HepG2 (cell line): Measurements from ENCODE around the gene SUMO4. TPM values are rescaled to one million over a fixed set of nuclear protein-coding genes. Genes with fewer than 3 reads are reported as not detected.

Experiments used
- CBX1 ChIP-seq: IDR thresholded peaks from one replicate; pipeline ENCODE4 v1.6.1; 2016; ENCODE audit warnings: antibody characterized with exemption, low read depth
- ELF3 ChIP-seq: IDR thresholded peaks from 2 replicates; pipeline ENCODE4 v1.6.1; 2016; ENCODE audit warnings: missing genetic modification reagents, missing compliant biosample characterization
- ESRRA ChIP-seq: sonication (generic); formaldehyde crosslinking; IDR thresholded peaks from 2 replicates; pipeline ENCODE4 v1.5.1; 2020; ENCODE audit warnings: mild to moderate bottlenecking, low read depth, missing genetic modification reagents
- JUND ChIP-seq: sonication (generic); formaldehyde crosslinking; IDR thresholded peaks from 2 replicates; pipeline ENCODE4 v1.8.0; 2022; ENCODE audit warnings: mild to moderate bottlenecking, missing genetic modification reagents
- MED1 ChIP-seq: sonication (generic); formaldehyde crosslinking; IDR thresholded peaks from 2 replicates; pipeline ENCODE4 v1.4.0; 2020; ENCODE audit warnings: missing genetic modification reagents
- MXI1 ChIP-seq: IDR thresholded peaks from 3 replicates; pipeline ENCODE4 v1.6.1; 2012; ENCODE audit warnings: low read depth, low read length, inconsistent platforms, borderline replicate concordance
- SP4 ChIP-seq: sonication (generic); formaldehyde crosslinking; IDR thresholded peaks from 2 replicates; pipeline ENCODE4 v1.8.1; 2023; ENCODE audit warnings: mild to moderate bottlenecking, missing genetic modification reagents
- STAT5B ChIP-seq: sonication (generic); formaldehyde crosslinking; IDR thresholded peaks from 2 replicates; pipeline ENCODE4 v1.4.0; 2020; ENCODE audit warnings: missing genetic modification reagents
- TBL1XR1 ChIP-seq: fragments of 150-350 bp; IDR thresholded peaks from 2 replicates; pipeline ENCODE4 v1.6.1; 2014; ENCODE audit warnings: borderline replicate concordance, low read length; ENCODE audit not compliant: partially characterized antibody
- ZNF17 ChIP-seq: sonication (generic); formaldehyde crosslinking; IDR thresholded peaks from 2 replicates; pipeline ENCODE4 v1.5.0; 2020; ENCODE audit warnings: mild to moderate bottlenecking, missing genetic modification reagents
- ZNF335 ChIP-seq: sonication (generic); formaldehyde crosslinking; IDR thresholded peaks from 2 replicates; pipeline ENCODE4 v1.4.0; 2020; ENCODE audit warnings: missing genetic modification reagents
- ZNF543 ChIP-seq: sonication (generic); formaldehyde crosslinking; IDR thresholded peaks from 2 replicates; pipeline ENCODE4 v1.4.0; 2020; ENCODE audit warnings: mild to moderate bottlenecking, missing genetic modification reagents
- polyA plus RNA-seq, 8 experiments: library from polyadenylated mRNA; depleted of rRNA in 3 of 8; stranded (reverse) in 7 of 8; unstranded in 1 of 8; fragments of >200 nt; fragmentation: Illumina TruSeq in 4 of 8; extraction: Trizol in 4 of 8; gene quantifications; 2 replicates each; pipeline versions ENCODE4 v1.2.1 to v1.2.3, GENCODE V29; 2011 to 2016; ENCODE audit warnings: low read depth in 4 of 8, missing spikeins in 1 of 8, mixed read lengths in 1 of 8; ENCODE audit not compliant: insufficient read depth in 1 of 8
- total RNA-seq, 5 experiments: library from RNA; depleted of rRNA; stranded (reverse); fragments of >200 nt; fragmentation: Illumina TruSeq; extraction: Trizol; gene quantifications; 2 replicates each; pipeline ENCODE4 v1.2.3, GENCODE V29; 2016; ENCODE audit warnings: low read depth in 1 of 5
- TF ChIP-seq, protein P1 (sequence below): sonication (generic); formaldehyde crosslinking; IDR thresholded peaks from 2 replicates; pipeline ENCODE4 v1.5.0; 2020; ENCODE audit warnings: mild to moderate bottlenecking, missing genetic modification reagents, borderline replicate concordance
- TF ChIP-seq, protein P2 (sequence below): IDR thresholded peaks from 2 replicates; pipeline ENCODE4 v1.4.0; 2020; ENCODE audit warnings: mild to moderate bottlenecking, missing genetic modification reagents
- TF ChIP-seq, protein P3 (sequence below): sonication (generic); formaldehyde crosslinking; IDR thresholded peaks from 2 replicates; pipeline ENCODE4 v1.4.0; 2020; ENCODE audit warnings: missing genetic modification reagents, borderline replicate concordance
- TF ChIP-seq, protein P4 (sequence below): sonication (generic); formaldehyde crosslinking; IDR thresholded peaks from 2 replicates; pipeline ENCODE4 v1.9.0; 2022; ENCODE audit warnings: missing genetic modification reagents, mild to moderate bottlenecking, borderline replicate concordance

Gene SUMO4
- total and polyA plus RNA-seq, 2 of the 13 experiments (the other 11 are each of a cell fraction or from before 2014, with no cell fraction given): 0.22 to 1.2 TPM

DNA sequence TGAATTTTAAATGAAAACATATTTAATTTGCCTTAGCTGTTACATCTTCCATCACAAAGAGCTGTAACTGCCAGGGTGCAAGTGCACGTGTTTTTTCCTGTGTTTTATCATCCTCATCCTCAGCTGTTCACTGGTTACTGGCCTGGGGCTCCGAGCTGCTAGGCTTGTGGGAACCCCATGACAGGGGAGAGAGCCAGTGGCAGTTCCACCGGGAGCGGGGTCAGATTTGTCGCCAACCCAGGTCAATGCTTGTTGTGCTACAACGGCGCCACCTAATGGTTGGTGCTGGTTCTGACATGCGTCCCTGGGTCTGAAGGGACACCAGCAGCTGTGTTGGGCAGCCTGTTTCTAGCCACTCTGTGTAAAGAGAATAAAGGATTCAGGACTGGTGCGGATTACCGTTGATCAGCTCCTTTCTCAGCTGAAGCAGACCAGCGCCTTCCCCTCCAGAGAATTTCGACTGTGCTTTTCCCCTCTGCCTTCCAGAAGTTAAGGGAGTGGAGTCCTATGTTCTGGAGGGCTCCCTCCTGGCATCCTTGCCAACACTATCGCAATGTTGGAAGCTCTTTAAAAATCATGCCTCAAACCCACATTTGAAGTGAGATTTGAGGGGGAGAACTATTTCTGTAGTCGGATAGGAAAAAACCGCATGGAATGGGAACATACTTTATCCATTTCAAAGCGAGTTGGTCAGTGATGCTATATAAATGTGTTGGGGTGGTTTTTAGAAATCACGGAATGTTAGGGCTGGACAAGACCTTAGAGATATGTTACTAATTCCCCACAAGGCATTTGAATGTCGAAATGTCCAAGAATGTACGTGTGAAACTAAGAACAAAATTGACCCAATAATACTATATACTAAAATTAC is 32.1 kb downstream of the SUMO4 start (continued):
- TF ChIP-seq, protein P1, sequence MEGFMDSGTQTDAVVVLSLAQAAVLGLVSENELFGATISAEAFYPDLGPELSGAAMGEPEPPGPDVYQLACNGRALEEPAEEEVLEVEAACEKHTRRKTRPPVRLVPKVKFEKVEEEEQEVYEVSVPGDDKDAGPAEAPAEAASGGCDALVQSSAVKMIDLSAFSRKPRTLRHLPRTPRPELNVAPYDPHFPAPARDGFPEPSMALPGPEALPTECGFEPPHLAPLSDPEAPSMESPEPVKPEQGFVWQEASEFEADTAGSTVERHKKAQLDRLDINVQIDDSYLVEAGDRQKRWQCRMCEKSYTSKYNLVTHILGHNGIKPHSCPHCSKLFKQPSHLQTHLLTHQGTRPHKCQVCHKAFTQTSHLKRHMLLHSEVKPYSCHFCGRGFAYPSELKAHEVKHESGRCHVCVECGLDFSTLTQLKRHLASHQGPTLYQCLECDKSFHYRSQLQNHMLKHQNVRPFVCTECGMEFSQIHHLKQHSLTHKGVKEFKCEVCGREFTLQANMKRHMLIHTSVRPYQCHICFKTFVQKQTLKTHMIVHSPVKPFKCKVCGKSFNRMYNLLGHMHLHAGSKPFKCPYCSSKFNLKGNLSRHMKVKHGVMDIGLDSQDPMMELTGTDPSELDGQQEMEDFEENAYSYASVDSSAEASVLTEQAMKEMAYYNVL (CRISPR knock-in tag): peak; percentile 26; the same call in 1 of the 2 replicates
- TF ChIP-seq, protein P2, sequence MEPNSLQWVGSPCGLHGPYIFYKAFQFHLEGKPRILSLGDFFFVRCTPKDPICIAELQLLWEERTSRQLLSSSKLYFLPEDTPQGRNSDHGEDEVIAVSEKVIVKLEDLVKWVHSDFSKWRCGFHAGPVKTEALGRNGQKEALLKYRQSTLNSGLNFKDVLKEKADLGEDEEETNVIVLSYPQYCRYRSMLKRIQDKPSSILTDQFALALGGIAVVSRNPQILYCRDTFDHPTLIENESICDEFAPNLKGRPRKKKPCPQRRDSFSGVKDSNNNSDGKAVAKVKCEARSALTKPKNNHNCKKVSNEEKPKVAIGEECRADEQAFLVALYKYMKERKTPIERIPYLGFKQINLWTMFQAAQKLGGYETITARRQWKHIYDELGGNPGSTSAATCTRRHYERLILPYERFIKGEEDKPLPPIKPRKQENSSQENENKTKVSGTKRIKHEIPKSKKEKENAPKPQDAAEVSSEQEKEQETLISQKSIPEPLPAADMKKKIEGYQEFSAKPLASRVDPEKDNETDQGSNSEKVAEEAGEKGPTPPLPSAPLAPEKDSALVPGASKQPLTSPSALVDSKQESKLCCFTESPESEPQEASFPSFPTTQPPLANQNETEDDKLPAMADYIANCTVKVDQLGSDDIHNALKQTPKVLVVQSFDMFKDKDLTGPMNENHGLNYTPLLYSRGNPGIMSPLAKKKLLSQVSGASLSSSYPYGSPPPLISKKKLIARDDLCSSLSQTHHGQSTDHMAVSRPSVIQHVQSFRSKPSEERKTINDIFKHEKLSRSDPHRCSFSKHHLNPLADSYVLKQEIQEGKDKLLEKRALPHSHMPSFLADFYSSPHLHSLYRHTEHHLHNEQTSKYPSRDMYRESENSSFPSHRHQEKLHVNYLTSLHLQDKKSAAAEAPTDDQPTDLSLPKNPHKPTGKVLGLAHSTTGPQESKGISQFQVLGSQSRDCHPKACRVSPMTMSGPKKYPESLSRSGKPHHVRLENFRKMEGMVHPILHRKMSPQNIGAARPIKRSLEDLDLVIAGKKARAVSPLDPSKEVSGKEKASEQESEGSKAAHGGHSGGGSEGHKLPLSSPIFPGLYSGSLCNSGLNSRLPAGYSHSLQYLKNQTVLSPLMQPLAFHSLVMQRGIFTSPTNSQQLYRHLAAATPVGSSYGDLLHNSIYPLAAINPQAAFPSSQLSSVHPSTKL (CRISPR knock-in tag): peak; percentile 67
- TF ChIP-seq, protein P3, sequence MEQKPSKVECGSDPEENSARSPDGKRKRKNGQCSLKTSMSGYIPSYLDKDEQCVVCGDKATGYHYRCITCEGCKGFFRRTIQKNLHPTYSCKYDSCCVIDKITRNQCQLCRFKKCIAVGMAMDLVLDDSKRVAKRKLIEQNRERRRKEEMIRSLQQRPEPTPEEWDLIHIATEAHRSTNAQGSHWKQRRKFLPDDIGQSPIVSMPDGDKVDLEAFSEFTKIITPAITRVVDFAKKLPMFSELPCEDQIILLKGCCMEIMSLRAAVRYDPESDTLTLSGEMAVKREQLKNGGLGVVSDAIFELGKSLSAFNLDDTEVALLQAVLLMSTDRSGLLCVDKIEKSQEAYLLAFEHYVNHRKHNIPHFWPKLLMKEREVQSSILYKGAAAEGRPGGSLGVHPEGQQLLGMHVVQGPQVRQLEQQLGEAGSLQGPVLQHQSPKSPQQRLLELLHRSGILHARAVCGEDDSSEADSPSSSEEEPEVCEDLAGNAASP (CRISPR knock-in tag): peak; percentile 72; the same call in 1 of the 2 replicates
- TF ChIP-seq STAT5B (CRISPR knock-in tag) (no peak), ZNF543 (no peak), ELF3 (CRISPR knock-in tag) (peak; percentile 61; the same call in 1 of the 2 replicates), TBL1XR1 (peak; percentile 22), ESRRA (CRISPR knock-in tag) (no peak), MXI1 (no peak), CBX1 (no peak), ZNF17 (CRISPR knock-in tag) (no peak), JUND (no peak), SP4 (no peak), MED1 (0 out of 2 replicates have a peak, but pooled peaks have one; percentile 15), ZNF335 (CRISPR knock-in tag) (no peak)
- TF ChIP-seq, protein P4, sequence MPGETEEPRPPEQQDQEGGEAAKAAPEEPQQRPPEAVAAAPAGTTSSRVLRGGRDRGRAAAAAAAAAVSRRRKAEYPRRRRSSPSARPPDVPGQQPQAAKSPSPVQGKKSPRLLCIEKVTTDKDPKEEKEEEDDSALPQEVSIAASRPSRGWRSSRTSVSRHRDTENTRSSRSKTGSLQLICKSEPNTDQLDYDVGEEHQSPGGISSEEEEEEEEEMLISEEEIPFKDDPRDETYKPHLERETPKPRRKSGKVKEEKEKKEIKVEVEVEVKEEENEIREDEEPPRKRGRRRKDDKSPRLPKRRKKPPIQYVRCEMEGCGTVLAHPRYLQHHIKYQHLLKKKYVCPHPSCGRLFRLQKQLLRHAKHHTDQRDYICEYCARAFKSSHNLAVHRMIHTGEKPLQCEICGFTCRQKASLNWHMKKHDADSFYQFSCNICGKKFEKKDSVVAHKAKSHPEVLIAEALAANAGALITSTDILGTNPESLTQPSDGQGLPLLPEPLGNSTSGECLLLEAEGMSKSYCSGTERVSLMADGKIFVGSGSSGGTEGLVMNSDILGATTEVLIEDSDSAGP (CRISPR knock-in tag): peak; percentile 67; the same call in 1 of the 2 replicates
